ENCODE results near the gene GOLGA8T. TPM values are rescaled to one million over a fixed set of nuclear protein-coding genes. Genes with fewer than 3 reads are reported as not detected.
"Not testable (repeated sequence)": the region's sequence is repeated elsewhere in the genome, so short reads cannot be mapped to it uniquely, and the experiment has no call there.

GOLGA8T gene
- polyA plus RNA-seq, 3 donors: 0.27 TPM; not detected in 2

DNA sequence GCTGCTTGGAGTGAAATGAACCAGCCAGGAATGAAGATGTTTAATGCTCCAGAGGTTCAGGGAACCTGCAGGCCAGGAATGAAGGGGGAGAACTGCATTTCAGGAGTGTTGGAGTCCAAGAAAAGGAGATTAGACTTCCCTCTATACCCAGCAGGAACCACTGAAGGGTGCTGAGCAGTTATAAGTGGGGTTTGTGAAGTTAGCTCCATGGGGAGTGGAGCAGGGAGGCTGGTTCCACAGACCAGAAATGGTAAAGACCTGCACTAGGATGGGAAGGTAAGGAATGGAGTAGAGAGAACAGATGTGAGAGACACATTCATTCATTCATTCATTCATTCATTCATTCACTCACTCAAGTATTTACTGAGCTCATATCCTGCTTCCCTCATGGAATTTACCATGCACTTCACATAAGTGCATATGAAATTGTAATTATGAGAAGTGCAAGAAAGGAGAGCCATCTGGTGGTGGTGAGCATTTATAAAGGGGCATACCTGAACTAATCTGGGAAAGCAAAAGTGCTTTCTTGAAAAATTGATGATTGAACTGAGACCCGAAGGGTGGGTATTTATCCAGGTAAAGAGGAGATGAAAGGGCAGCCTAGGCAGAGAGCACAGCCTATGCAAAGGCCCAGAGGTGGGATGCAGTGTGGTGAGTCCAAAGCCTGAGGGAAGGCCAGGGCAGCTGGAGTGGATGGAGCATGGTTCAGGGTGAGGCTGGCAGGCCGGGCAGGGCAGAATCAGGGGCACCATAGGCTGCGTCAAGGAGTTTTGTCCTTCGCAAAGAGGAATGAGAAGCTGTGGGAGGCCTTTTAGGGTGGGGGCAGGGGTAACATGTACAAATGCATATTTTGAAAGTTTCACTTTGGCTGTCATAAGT is 27.9 kb downstream of the GOLGA8T start:
- H4K20me1 ChIP-seq (ENCODE audit: insufficient read depth, low read length); H3K27ac Mint-ChIP-seq; H3K4me3 ChIP-seq (replicated peaks in 1 of 3; ENCODE audit: low read depth in 2 of 3, low read length in 3 of 3); H3K4me1 ChIP-seq (ENCODE audit: control insufficient read depth in 1 of 2, insufficient read depth in 2 of 2, low read length in 2 of 2); H3K4me1 Mint-ChIP-seq; H3K4me2 ChIP-seq (replicated peaks; ENCODE audit: extremely low read depth, low read length, poor library complexity, severe bottlenecking); H3K9me3 ChIP-seq (replicated peaks in 1 of 2; ENCODE audit: control insufficient read depth in 1 of 2, insufficient read depth in 1 of 2, low read length in 2 of 2); H3K27ac ChIP-seq (ENCODE audit: low read depth in 1 of 2, low read length in 2 of 2); H3K4me3 Mint-ChIP-seq; DNase-seq; H3K9me3 Mint-ChIP-seq; H3K36me3 ChIP-seq (replicated peaks in 1 of 2; ENCODE audit: control insufficient read depth in 1 of 2, insufficient read depth in 2 of 2, low read length in 2 of 2); H2AFZ ChIP-seq (ENCODE audit: insufficient read depth, low read depth, low read length, poor library complexity, severe bottlenecking); H3K27me3 ChIP-seq (ENCODE audit: control insufficient read depth in 2 of 2, insufficient read depth in 2 of 2, low read length in 2 of 2); H3K79me2 ChIP-seq (ENCODE audit: insufficient read depth, low read length); H3K36me3 Mint-ChIP-seq; intact Hi-C loops (cut with micrococcal nuclease); H3K9ac ChIP-seq (ENCODE audit: insufficient read depth, low read length, poor library complexity, severe bottlenecking); H3K27me3 Mint-ChIP-seq (ENCODE audit: low read depth in 3 of 3): not testable (repeated sequence)
- 93% methylated on average over 2 of the region's 4 CpGs for WGBS (ENCODE audit: insufficient coverage)

DNA sequence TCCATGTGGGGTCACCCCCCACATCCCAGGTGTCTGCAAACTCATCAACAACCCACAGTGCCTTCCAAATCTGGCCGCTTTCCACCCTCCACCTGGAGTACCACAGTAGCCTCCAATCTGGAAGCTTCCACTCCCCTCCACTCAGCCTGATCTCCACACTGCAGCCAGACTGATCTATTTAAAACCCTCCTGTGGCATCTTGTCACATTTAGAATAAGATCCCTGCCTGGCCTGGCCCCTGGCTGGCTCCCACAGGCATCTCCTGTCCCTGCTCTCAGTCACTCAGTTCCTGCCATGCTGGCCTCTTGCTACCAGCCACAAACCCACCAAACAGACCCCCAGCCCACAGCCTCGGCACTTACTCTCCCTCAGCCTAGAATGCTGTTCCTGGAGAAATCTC is 28.9 kb downstream of the GOLGA8T start:
- H2AFZ ChIP-seq (ENCODE audit: insufficient read depth, low read depth, low read length, poor library complexity, severe bottlenecking); H3K9ac ChIP-seq (ENCODE audit: insufficient read depth, low read length, poor library complexity, severe bottlenecking); H3K79me2 ChIP-seq (ENCODE audit: insufficient read depth, low read length); H3K36me3 ChIP-seq (replicated peaks in 1 of 2; ENCODE audit: control insufficient read depth in 1 of 2, insufficient read depth in 2 of 2, low read length in 2 of 2); intact Hi-C loops (cut with micrococcal nuclease); H3K9me3 ChIP-seq (replicated peaks in 1 of 2; ENCODE audit: control insufficient read depth in 1 of 2, insufficient read depth in 1 of 2, low read length in 2 of 2); H3K27me3 ChIP-seq (ENCODE audit: control insufficient read depth in 2 of 2, insufficient read depth in 2 of 2, low read length in 2 of 2); H3K4me3 Mint-ChIP-seq; H3K27ac Mint-ChIP-seq; DNase-seq; H3K36me3 Mint-ChIP-seq; H3K27ac ChIP-seq (ENCODE audit: low read depth in 1 of 2, low read length in 2 of 2); H3K27me3 Mint-ChIP-seq (ENCODE audit: low read depth in 3 of 3); H3K4me3 ChIP-seq (replicated peaks in 1 of 3; ENCODE audit: low read depth in 2 of 3, low read length in 3 of 3); H3K4me1 Mint-ChIP-seq; H3K9me3 Mint-ChIP-seq; H3K4me2 ChIP-seq (replicated peaks; ENCODE audit: extremely low read depth, low read length, poor library complexity, severe bottlenecking); H3K4me1 ChIP-seq (ENCODE audit: control insufficient read depth in 1 of 2, insufficient read depth in 2 of 2, low read length in 2 of 2); H4K20me1 ChIP-seq (ENCODE audit: insufficient read depth, low read length): not testable (repeated sequence)
- WGBS (ENCODE audit: insufficient coverage): no CpG with 5 or more reads among the region's 2 CpGs

DNA sequence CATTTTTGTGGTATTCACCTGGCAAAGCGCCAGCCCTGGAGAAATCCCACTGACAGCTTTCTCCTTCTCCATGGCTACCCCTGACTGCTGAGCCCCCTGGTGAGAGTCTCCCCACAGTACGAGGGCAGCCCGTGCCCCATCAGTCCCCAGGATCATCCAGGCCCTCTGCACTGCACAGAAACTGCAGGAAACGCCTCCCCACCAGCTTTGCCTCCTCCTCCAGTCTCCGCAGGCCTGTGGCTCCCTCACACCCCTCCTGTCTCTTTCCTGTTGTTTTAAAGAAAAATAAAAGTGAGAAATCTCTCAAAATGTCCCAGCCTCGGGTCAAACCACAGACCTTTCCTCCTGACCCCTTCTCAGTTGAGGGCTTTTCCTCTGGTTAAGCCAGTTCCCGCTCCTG is 29.4 kb downstream of the GOLGA8T start:
- H3K36me3 ChIP-seq (replicated peaks in 1 of 2; ENCODE audit: control insufficient read depth in 1 of 2, insufficient read depth in 2 of 2, low read length in 2 of 2); H3K9me3 Mint-ChIP-seq; H3K4me3 Mint-ChIP-seq; H3K9ac ChIP-seq (ENCODE audit: insufficient read depth, low read length, poor library complexity, severe bottlenecking); H3K4me3 ChIP-seq (replicated peaks in 1 of 3; ENCODE audit: low read depth in 2 of 3, low read length in 3 of 3); H3K27ac ChIP-seq (ENCODE audit: low read depth in 1 of 2, low read length in 2 of 2); H3K4me1 ChIP-seq (ENCODE audit: control insufficient read depth in 1 of 2, insufficient read depth in 2 of 2, low read length in 2 of 2); H4K20me1 ChIP-seq (ENCODE audit: insufficient read depth, low read length); H3K36me3 Mint-ChIP-seq; H3K27me3 Mint-ChIP-seq (ENCODE audit: low read depth in 3 of 3); H3K4me1 Mint-ChIP-seq; intact Hi-C loops (cut with micrococcal nuclease); H2AFZ ChIP-seq (ENCODE audit: insufficient read depth, low read depth, low read length, poor library complexity, severe bottlenecking); H3K27me3 ChIP-seq (ENCODE audit: control insufficient read depth in 2 of 2, insufficient read depth in 2 of 2, low read length in 2 of 2); H3K4me2 ChIP-seq (replicated peaks; ENCODE audit: extremely low read depth, low read length, poor library complexity, severe bottlenecking); H3K79me2 ChIP-seq (ENCODE audit: insufficient read depth, low read length); H3K27ac Mint-ChIP-seq; H3K9me3 ChIP-seq (replicated peaks in 1 of 2; ENCODE audit: control insufficient read depth in 1 of 2, insufficient read depth in 1 of 2, low read length in 2 of 2); DNase-seq: not testable (repeated sequence)
- WGBS (ENCODE audit: insufficient coverage): no CpG with 5 or more reads among the region's 7 CpGs

DNA sequence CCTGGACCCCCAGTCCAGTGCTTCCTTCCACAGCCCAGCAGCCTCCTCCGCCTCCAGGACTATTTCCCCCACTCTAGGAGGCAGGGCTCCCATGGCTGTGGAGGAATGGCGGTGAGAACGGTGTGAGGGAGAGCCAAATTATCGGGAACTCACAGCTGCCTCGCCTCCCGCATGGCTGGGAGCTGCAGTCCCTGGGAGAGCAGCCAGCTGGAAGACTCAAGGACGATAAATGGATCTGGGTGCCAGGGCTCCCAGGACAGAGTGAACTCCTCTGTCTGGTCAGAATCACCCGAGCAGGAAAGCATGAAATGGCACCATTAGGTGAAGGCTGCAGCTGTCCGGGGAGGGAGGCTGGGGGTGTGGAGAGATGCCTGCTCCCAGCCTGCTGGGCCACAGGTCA is 32.6 kb downstream of the GOLGA8T start:
- H3K27ac Mint-ChIP-seq; intact Hi-C loops (cut with micrococcal nuclease); DNase-seq; H3K36me3 Mint-ChIP-seq; H3K9me3 ChIP-seq (replicated peaks in 1 of 2; ENCODE audit: control insufficient read depth in 1 of 2, insufficient read depth in 1 of 2, low read length in 2 of 2); H3K4me1 Mint-ChIP-seq; H2AFZ ChIP-seq (ENCODE audit: insufficient read depth, low read depth, low read length, poor library complexity, severe bottlenecking); H3K27me3 ChIP-seq (ENCODE audit: control insufficient read depth in 2 of 2, insufficient read depth in 2 of 2, low read length in 2 of 2); H3K9ac ChIP-seq (ENCODE audit: insufficient read depth, low read length, poor library complexity, severe bottlenecking); H3K79me2 ChIP-seq (ENCODE audit: insufficient read depth, low read length); H3K4me3 ChIP-seq (replicated peaks in 1 of 3; ENCODE audit: low read depth in 2 of 3, low read length in 3 of 3); H3K4me3 Mint-ChIP-seq; H3K4me2 ChIP-seq (replicated peaks; ENCODE audit: extremely low read depth, low read length, poor library complexity, severe bottlenecking); H3K9me3 Mint-ChIP-seq; H3K27ac ChIP-seq (ENCODE audit: low read depth in 1 of 2, low read length in 2 of 2); H3K4me1 ChIP-seq (ENCODE audit: control insufficient read depth in 1 of 2, insufficient read depth in 2 of 2, low read length in 2 of 2); H3K27me3 Mint-ChIP-seq (ENCODE audit: low read depth in 3 of 3); H4K20me1 ChIP-seq (ENCODE audit: insufficient read depth, low read length); H3K36me3 ChIP-seq (replicated peaks in 1 of 2; ENCODE audit: control insufficient read depth in 1 of 2, insufficient read depth in 2 of 2, low read length in 2 of 2): not testable (repeated sequence)
- no CpG with 5 or more reads among the region's 9 CpGs for WGBS (ENCODE audit: insufficient coverage)

Measured in CD14-positive monocyte (primary cell).